Subcutaneous adipose tissue (tissue), 4 donors: ENCODE results near the gene SPRYD3. TPM values are rescaled to one million over a fixed set of nuclear protein-coding genes. Genes with fewer than 3 reads are reported as not detected.

Source experiments
- total RNA-seq, 4 donors: library from RNA; depleted of rRNA; stranded (reverse); fragments of >200 nt; gene quantifications; one replicate each; pipeline ENCODE4 v1.1.0, GENCODE V29; 2016
- TF ChIP-seq, protein P1 (sequence below): fragments of 450-650 bp; IDR thresholded peaks from one replicate; pipeline ENCODE4 v1.5.1; 2016; ENCODE audit warnings: low read depth, mild to moderate bottlenecking, control low read depth, antibody characterized with exemption, moderate library complexity

Gene SPRYD3
- total RNA-seq, 4 donors from 2014 or later, result 20.4 to 41.8 (median 24.6) TPM

GRCh38 chr12:53082637-53083175, 3.5 kb upstream of the SPRYD3 start:
- TF ChIP-seq, protein P1, sequence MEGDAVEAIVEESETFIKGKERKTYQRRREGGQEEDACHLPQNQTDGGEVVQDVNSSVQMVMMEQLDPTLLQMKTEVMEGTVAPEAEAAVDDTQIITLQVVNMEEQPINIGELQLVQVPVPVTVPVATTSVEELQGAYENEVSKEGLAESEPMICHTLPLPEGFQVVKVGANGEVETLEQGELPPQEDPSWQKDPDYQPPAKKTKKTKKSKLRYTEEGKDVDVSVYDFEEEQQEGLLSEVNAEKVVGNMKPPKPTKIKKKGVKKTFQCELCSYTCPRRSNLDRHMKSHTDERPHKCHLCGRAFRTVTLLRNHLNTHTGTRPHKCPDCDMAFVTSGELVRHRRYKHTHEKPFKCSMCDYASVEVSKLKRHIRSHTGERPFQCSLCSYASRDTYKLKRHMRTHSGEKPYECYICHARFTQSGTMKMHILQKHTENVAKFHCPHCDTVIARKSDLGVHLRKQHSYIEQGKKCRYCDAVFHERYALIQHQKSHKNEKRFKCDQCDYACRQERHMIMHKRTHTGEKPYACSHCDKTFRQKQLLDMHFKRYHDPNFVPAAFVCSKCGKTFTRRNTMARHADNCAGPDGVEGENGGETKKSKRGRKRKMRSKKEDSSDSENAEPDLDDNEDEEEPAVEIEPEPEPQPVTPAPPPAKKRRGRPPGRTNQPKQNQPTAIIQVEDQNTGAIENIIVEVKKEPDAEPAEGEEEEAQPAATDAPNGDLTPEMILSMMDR, result no peak

- TF ChIP-seq, protein P1, result no peak
Observed at GRCh38 chr12:53078425-53079225, 565 bp downstream of the SPRYD3 start.

DNA sequence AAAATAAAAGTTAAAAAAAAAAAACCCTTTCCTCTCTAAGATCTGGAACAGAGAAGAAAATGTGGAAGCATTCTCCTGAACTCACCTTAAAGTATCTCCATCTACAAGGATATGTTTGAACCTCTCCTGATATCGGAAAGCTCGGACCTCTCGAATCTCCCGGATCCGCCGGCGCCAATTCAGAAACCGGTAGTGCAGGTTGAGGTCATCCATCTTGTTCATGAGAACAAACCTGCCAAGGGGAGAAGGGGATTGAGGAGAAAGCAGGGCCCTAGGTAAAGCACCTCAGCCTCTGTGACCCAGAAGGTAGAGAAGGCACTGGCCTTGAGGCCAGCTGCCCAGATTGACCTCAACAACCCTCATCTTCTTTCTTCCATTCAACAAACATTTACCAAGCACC, 2.2 kb downstream of the SPRYD3 start:
- TF ChIP-seq, protein P1, result no peak

DNA sequence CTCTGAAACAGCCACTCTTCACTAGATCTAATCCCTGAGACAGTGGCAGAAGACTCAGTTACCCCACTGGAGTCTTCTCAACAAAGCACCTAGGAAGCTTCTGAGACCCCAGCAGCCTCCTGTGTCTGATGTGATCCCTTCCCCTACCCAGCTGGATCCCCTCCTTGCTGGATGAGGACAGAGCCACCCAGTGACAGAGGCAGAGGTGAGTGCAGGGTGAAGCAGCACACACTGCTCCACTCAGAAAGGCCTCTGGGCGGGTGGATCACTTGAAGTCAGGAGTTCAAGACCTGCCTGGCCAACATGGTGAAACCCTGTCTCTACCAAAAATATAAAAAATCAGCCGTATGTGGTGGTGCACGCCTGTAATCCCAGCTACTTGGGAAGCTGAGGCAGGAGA, 2.7 kb downstream of the SPRYD3 start:
- TF ChIP-seq, protein P1, result no peak

- TF ChIP-seq, protein P1, result no peak
Observed at GRCh38 chr12:53074999-53075370, 4.2 kb downstream of the SPRYD3 start.

DNA sequence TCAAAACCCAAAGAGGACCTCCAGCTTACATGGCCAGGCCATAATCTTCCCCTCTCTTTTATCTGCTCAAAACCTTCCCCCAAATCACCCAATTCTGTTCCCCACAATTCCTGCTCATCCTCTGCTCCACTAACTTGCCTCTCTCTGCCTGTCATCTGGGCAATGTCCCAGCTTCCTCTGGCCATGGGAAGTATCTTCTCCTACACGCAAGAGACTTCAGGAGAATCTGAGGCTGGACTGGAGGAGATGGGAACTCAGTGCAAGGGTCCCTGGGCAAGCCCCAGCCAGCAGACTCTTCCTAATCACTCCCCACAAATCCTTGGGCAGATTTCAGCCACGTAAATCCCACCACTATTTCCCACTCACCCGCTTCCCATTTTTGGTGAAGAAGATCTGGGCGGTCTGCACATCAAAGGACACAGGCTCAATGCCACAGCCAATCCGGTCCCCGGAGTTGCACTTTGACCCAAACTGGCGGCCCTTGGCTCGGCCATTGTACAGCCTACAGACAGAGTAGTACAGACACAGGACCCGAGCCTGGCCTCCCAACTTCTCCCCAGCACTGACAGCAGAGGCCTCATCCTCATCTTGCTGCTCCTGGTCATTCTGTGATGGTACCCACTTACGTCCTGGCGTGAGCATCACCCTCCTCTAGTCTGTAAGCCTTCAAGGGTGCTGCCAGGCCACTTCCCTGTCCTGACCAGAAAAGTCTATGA, 4.7 kb downstream of the SPRYD3 start:
- TF ChIP-seq, protein P1, result no peak

DNA sequence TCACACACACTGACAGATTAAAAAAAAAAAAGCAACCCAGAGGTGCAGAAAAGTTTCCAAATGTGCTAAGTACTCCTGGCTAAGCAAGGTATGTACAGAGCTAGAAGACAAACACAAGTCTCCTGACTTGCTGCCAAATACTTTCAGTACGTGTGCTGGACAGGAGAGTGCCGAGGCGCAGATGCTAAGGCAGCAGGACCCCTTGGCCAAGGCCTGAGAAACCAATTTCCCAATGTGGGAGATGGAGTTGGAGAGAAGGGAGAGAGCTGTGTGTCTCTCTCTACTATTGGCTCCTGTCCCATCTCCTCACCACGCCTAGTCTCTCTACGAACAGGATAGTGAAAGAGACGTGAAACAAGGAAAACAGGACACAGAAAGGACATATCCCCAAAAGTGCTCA, 5.3 kb downstream of the SPRYD3 start:
- TF ChIP-seq, protein P1, result no peak
